Activated CD8-positive, alpha-beta T cell treated with anti-CD3 and anti-CD28 coated beads for 36 hours (primary cell): ENCODE results near the gene NOL4. TPM values are rescaled to one million over a fixed set of nuclear protein-coding genes. Genes with fewer than 3 reads are reported as not detected.

Experiments
- ATAC-seq: fragments of 200-7000 bp; cut with Tn5 transposase; one replicate; pipeline ENCODE4 v1.10.0; 2021; ENCODE audit warnings: mild to moderate bottlenecking, moderate library complexity
- CTCF ChIA-PET: fragments of 350-600 bp; sonication (Branson Sonifier 250); formaldehyde crosslinking; loops from one replicate; lab custom pipeline; 2021; ENCODE audit warnings: antibody characterized with exemption; lab: Charles Lee
- POLR2A ChIA-PET: fragments of 350-600 bp; sonication (Branson Sonifier 250); formaldehyde crosslinking; loops from one replicate; lab custom pipeline; 2021; ENCODE audit warnings: antibody characterized with exemption; lab: Charles Lee
- DNase-seq: peaks from one replicate; pipeline ENCODE4 v3.0.0-alpha.2; 2020
- H3K27ac Mint-ChIP-seq: one replicate; pipeline ENCODE4 v1.8.0; 2021; ENCODE audit warnings: mild to moderate bottlenecking, mixed read lengths
- H3K27me3 Mint-ChIP-seq: one replicate; pipeline ENCODE4 v1.8.0; 2021; ENCODE audit warnings: mixed read lengths
- H3K36me3 Mint-ChIP-seq: one replicate; pipeline ENCODE4 v1.8.0; 2021; ENCODE audit warnings: low read depth, mixed read lengths
- H3K4me1 Mint-ChIP-seq: one replicate; pipeline ENCODE4 v1.8.0; 2021; ENCODE audit warnings: low read depth, mixed read lengths
- H3K4me3 Mint-ChIP-seq: one replicate; pipeline ENCODE4 v1.8.0; 2021; ENCODE audit warnings: mild to moderate bottlenecking, moderate library complexity, mixed read lengths
- H3K9me3 Mint-ChIP-seq: one replicate; pipeline ENCODE4 v1.8.0; 2021; ENCODE audit warnings: mixed read lengths
- CTCF ChIP-seq: fragments of 200-600 bp; IDR thresholded peaks from one replicate; pipeline ENCODE4 v1.8.0; 2022; ENCODE audit warnings: antibody characterized with exemption, mild to moderate bottlenecking
- intact Hi-C: fragments of 100-400 bp; cut with micrococcal nuclease; formaldehyde crosslinking; loops from one replicate; pipeline ENCODE4 v1.10.0; 2022
- total RNA-seq, 2 experiments: library from RNA; stranded (reverse); gene quantifications; one replicate each; pipeline ENCODE4 v1.2.3, GENCODE V29; 2021

NOL4 gene
- total RNA-seq, 2 experiments from 2014 or later: not detected

- no peak for DNase-seq
- ATAC-seq: no peak
- POLR2A ChIA-PET: no interaction called here
- TF ChIP-seq CTCF: no peak
- Mint-ChIP-seq H3K4me1 (peaks cover 2% of the 10 kb centered on the region), H3K9me3 (no peaks in the 10 kb centered on the region), H3K27me3 (peaks cover 26% of the 10 kb centered on the region), H3K4me3 (no peak overlapping the region), H3K36me3 (peaks cover 2% of the 10 kb centered on the region), H3K27ac (no peak overlapping the region)
- CTCF ChIA-PET: no interaction called here
- intact Hi-C loops: no loop called here
Observed at GRCh38 chr18:34220081-34220815, 4.5 kb downstream of the NOL4 start.

GRCh38 chr18:34219651-34220050 is 5.1 kb downstream of the NOL4 start:
- ATAC-seq (no peak), DNase-seq (no peak)
- Mint-ChIP-seq H3K27ac (no peak overlapping the region), H3K9me3 (no peaks in the 10 kb centered on the region), H3K4me1 (peaks cover 2% of the 10 kb centered on the region), H3K4me3 (no peak overlapping the region), H3K27me3 (peaks cover 23% of the 10 kb centered on the region), H3K36me3 (peaks cover 2% of the 10 kb centered on the region)
- no peak for TF ChIP-seq CTCF
- intact Hi-C loops: no loop called here
- ChIA-PET CTCF (no interaction called here), POLR2A (no interaction called here)

GRCh38 chr18:34212511-34212910 is 12.2 kb downstream of the NOL4 start:
- intact Hi-C loops: no loop called here
- CTCF ChIA-PET: no interaction called here

GRCh38 chr18:34207344-34207851 is 17.3 kb downstream of the NOL4 start:
- H3K4me3 Mint-ChIP-seq: no peak overlapping the region
- CTCF ChIA-PET: no interaction called here
- POLR2A ChIA-PET: no interaction called here
- no peak overlapping the region for H3K27ac Mint-ChIP-seq
- DNase-seq (no peak), ATAC-seq (no peak)
- peaks cover 8% of the 10 kb centered on the region for H3K9me3 Mint-ChIP-seq
- H3K36me3 Mint-ChIP-seq: no peaks in the 10 kb centered on the region
- TF ChIP-seq CTCF: no peak
- intact Hi-C loops: no loop called here
- no peaks in the 10 kb centered on the region for H3K4me1 Mint-ChIP-seq
- H3K27me3 Mint-ChIP-seq: no peaks in the 10 kb centered on the region

More at GRCh38 chr18:34212511-34212910, 12.2 kb downstream of the NOL4 start:
- ATAC-seq (no peak), DNase-seq (no peak)
- TF ChIP-seq CTCF: no peak
- Mint-ChIP-seq H3K27me3 (no peaks in the 10 kb centered on the region), H3K9me3 (no peaks in the 10 kb centered on the region), H3K36me3 (no peaks in the 10 kb centered on the region), H3K4me1 (no peaks in the 10 kb centered on the region), H3K27ac (no peak overlapping the region), H3K4me3 (no peak overlapping the region)
- POLR2A ChIA-PET: no interaction called here

- ATAC-seq: no peak
- H3K4me3 Mint-ChIP-seq: no peak overlapping the region
- no peaks in the 10 kb centered on the region for H3K27me3 Mint-ChIP-seq
- no peaks in the 10 kb centered on the region for H3K4me1 Mint-ChIP-seq
- CTCF ChIA-PET: no interaction called here
- H3K9me3 Mint-ChIP-seq: peaks cover 9% of the 10 kb centered on the region
- no peak for TF ChIP-seq CTCF
- intact Hi-C loops: no loop called here
- H3K27ac Mint-ChIP-seq: no peak overlapping the region
- H3K36me3 Mint-ChIP-seq: no peaks in the 10 kb centered on the region
- DNase-seq: no peak
- POLR2A ChIA-PET: no interaction called here
Observed at GRCh38 chr18:34203866-34204265, 20.8 kb downstream of the NOL4 start.
